IMR-90 (cell line): ENCODE results near the gene BEND3. TPM values are rescaled to one million over a fixed set of nuclear protein-coding genes. Genes with fewer than 3 reads are reported as not detected.

Experiments
- ATAC-seq: fragments of 200-7000 bp; cut with Tn5 transposase; 2 replicates; pipeline ENCODE4 v1.9.1; 2020; ENCODE audit warnings: low read depth, mild to moderate bottlenecking, moderate library complexity
- BruUV-seq: library from RNA; stranded (reverse); fragments of 400-500 nt; replicated peaks from 2 replicates; lab custom pipeline; 2021; lab: Mats Ljungman, UMichigan
- CTCF ChIA-PET: fragments of 300-600 bp; formaldehyde crosslinking; extraction: SDS; loops from one replicate; lab custom pipeline; 2021; ENCODE audit warnings: antibody characterized with exemption; lab: Yijun Ruan, JAX
- POLR2A ChIA-PET: fragments of 300-600 bp; sonication (Branson Sonifier 250); formaldehyde crosslinking; loops from one replicate; lab custom pipeline; 2022; ENCODE audit warnings: antibody characterized with exemption; ENCODE audit not compliant: unreplicated experiment; lab: Charles Lee
- DNase-seq: peaks from one replicate; pipeline ENCODE4 v3.0.0; 2013
- H2AFZ ChIP-seq: replicated peaks from 2 replicates; pipeline ENCODE3; 2013; ENCODE audit warnings: low read length, mild to moderate bottlenecking; ENCODE audit not compliant: poor library complexity
- H2AK5ac ChIP-seq: 2 replicates; pipeline ENCODE4 v1.6.1; 2013; ENCODE audit warnings: low read depth, low read length, inconsistent platforms
- H2AK9ac ChIP-seq: replicated peaks from 2 replicates; pipeline ENCODE3; 2013; ENCODE audit warnings: mild to moderate bottlenecking, low read depth, low read length, moderate library complexity; ENCODE audit not compliant: poor library complexity
- H2BK120ac ChIP-seq: 2 replicates; pipeline ENCODE4 v1.6.1; 2013; ENCODE audit warnings: low read depth, low read length, inconsistent platforms
- H2BK15ac ChIP-seq: 3 replicates; pipeline ENCODE4 v1.6.1; 2013; ENCODE audit warnings: low read depth, low read length, inconsistent platforms
- H2BK20ac ChIP-seq: 2 replicates; pipeline ENCODE4 v1.6.1; 2013; ENCODE audit warnings: low read depth, mild to moderate bottlenecking, inconsistent platforms, low read length, moderate library complexity
- H2BK5ac ChIP-seq: 2 replicates; pipeline ENCODE4 v1.6.1; 2013; ENCODE audit warnings: mild to moderate bottlenecking, low read depth, low read length, inconsistent platforms; ENCODE audit not compliant: poor library complexity, severe bottlenecking
- H3K14ac ChIP-seq: replicated peaks from 2 replicates; pipeline ENCODE4 v1.6.1; 2013; ENCODE audit warnings: low read depth, low read length, inconsistent platforms
- H3K18ac ChIP-seq: 2 replicates; pipeline ENCODE4 v1.6.1; 2013; ENCODE audit warnings: low read depth, low read length, control low read depth
- H3K23ac ChIP-seq: 2 replicates; pipeline ENCODE4 v1.6.1; 2013; ENCODE audit warnings: low read depth, low read length, inconsistent platforms
- H3K27ac ChIP-seq: 2 replicates; pipeline ENCODE4 v1.5.1; 2013; ENCODE audit warnings: mild to moderate bottlenecking, control low read depth, low read length; ENCODE audit not compliant: insufficient read depth
- H3K27me3 ChIP-seq: 2 replicates; pipeline ENCODE4 v1.6.1; 2013; ENCODE audit warnings: low read length; ENCODE audit not compliant: control insufficient read depth, insufficient read depth
- H3K36me3 ChIP-seq: 2 replicates; pipeline ENCODE4 v1.6.1; 2013; ENCODE audit warnings: low read length, mixed read lengths; ENCODE audit not compliant: control insufficient read depth, insufficient read depth
- H3K4ac ChIP-seq: 2 replicates; pipeline ENCODE4 v1.6.1; 2013; ENCODE audit warnings: low read depth, low read length, inconsistent platforms
- H3K4me1 ChIP-seq: 2 replicates; pipeline ENCODE4 v1.6.1; 2013; ENCODE audit warnings: low read length, mixed read lengths; ENCODE audit not compliant: control insufficient read depth, insufficient read depth
- H3K4me2 ChIP-seq: 2 replicates; pipeline ENCODE4 v1.6.1; 2013; ENCODE audit warnings: low read depth, mild to moderate bottlenecking, control low read depth, low read length, moderate library complexity
- H3K4me3 ChIP-seq: 2 replicates; pipeline ENCODE4 v1.5.1; 2013; ENCODE audit warnings: low read depth, mild to moderate bottlenecking, control low read depth, low read length, moderate library complexity; ENCODE audit not compliant: insufficient read depth
- H3K56ac ChIP-seq: 2 replicates; pipeline ENCODE4 v1.6.1; 2013; ENCODE audit warnings: low read length, inconsistent platforms; ENCODE audit not compliant: insufficient read depth; ENCODE audit errors: extremely low read depth
- H3K79me1 ChIP-seq, 2 experiments: 2 replicates each; pipeline ENCODE4 v1.6.1; 2013; ENCODE audit warnings: low read length in 2 of 2, inconsistent platforms in 1 of 2, low read depth in 1 of 2
- H3K9ac ChIP-seq: 2 replicates; pipeline ENCODE4 v1.6.1; 2013; ENCODE audit warnings: low read depth, low read length, control low read depth
- H3K9me1 ChIP-seq: 2 replicates; pipeline ENCODE4 v1.6.1; 2013; ENCODE audit warnings: low read length, inconsistent platforms; ENCODE audit not compliant: insufficient read depth
- H3K9me3 ChIP-seq: 2 replicates; pipeline ENCODE4 v1.6.1; 2013; ENCODE audit warnings: low read length; ENCODE audit not compliant: control insufficient read depth, insufficient read depth
- H4K20me1 ChIP-seq: 2 replicates; pipeline ENCODE4 v1.6.1; 2013; ENCODE audit warnings: low read length, inconsistent platforms; ENCODE audit not compliant: insufficient read depth
- H4K5ac ChIP-seq: 2 replicates; pipeline ENCODE4 v1.6.1; 2013; ENCODE audit warnings: mild to moderate bottlenecking, low read depth, low read length, control low read depth
- H4K8ac ChIP-seq, 2 experiments: 2 replicates each; pipeline ENCODE4 v1.6.1; 2013; ENCODE audit warnings: low read depth in 2 of 2, low read length in 2 of 2, control low read depth in 1 of 2, inconsistent platforms in 1 of 2
- H4K91ac ChIP-seq: 2 replicates; pipeline ENCODE4 v1.6.1; 2013; ENCODE audit warnings: low read depth, low read length, inconsistent platforms; ENCODE audit not compliant: insufficient read depth
- BHLHE40 ChIP-seq: fragments of 150-350 bp; IDR thresholded peaks from 2 replicates; pipeline ENCODE4 v1.6.1; 2016; ENCODE audit warnings: mild to moderate bottlenecking, low read depth, low read length
- CEBPB ChIP-seq: IDR thresholded peaks from 2 replicates; pipeline ENCODE4 v1.6.1; 2012; ENCODE audit warnings: low read depth, low read length, improper control_type of control experiment
- CHD1 ChIP-seq: IDR thresholded peaks from 2 replicates; pipeline ENCODE4 v1.6.1; 2012; ENCODE audit warnings: low read depth, low read length, improper control_type of control experiment
- CTCF ChIP-seq: conservative IDR thresholded peaks from 2 replicates; pipeline ENCODE4 v1.5.1; 2012; ENCODE audit warnings: mild to moderate bottlenecking, low read depth, low read length, improper control_type of control experiment
- MAFK ChIP-seq: IDR thresholded peaks from 2 replicates; pipeline ENCODE4 v1.6.1; 2012; ENCODE audit warnings: low read depth, low read length, improper control_type of control experiment
- POLR2A ChIP-seq: IDR thresholded peaks from 2 replicates; pipeline ENCODE4 v1.6.1; 2012; ENCODE audit warnings: mild to moderate bottlenecking, low read depth, low read length
- RAD21 ChIP-seq: IDR thresholded peaks from 2 replicates; pipeline ENCODE4 v1.6.1; 2012; ENCODE audit warnings: low read length, improper control_type of control experiment
- USF2 ChIP-seq: fragments of 150-350 bp; IDR thresholded peaks from 2 replicates; pipeline ENCODE4 v1.6.1; 2017; ENCODE audit warnings: mild to moderate bottlenecking, antibody characterized with exemption, low read length, low read depth
- WGBS, 2 experiments: methylation state at CpG; one replicate each; pipeline versions ENCODE4 v1.1.5 to v1.1.7; 2013; ENCODE audit warnings: missing lambda C conversion rate in 2 of 2; ENCODE audit not compliant: insufficient read length in 1 of 2; ENCODE audit errors: extremely low coverage in 2 of 2; 5-methylcytosine and 5-hydroxymethylcytosine counted together
- dilution Hi-C: fragments of 300-500 bp; cut with HindIII; formaldehyde crosslinking; loops from one replicate; pipeline ENCODE4 v1.14.3; 2018; ENCODE audit warnings: low sequenced_read_pairs; ENCODE audit not compliant: unreplicated experiment
- in situ Hi-C: fragments of 300-500 bp; cut with MboI; formaldehyde crosslinking; loops from 3 replicates; pipeline ENCODE4 v1.14.3; 2019; ENCODE audit warnings: low sequenced_read_pairs, inconsistent platforms, mixed read lengths
- intact Hi-C: fragments of 100-400 bp; cut with micrococcal nuclease; formaldehyde crosslinking; loops from 2 replicates; pipeline ENCODE4 v1.10.0; 2022
- polyA plus RNA-seq, 3 experiments: library from polyadenylated mRNA; depleted of rRNA; stranded (reverse); fragments of >200 nt; gene quantifications; 2 replicates each; pipeline ENCODE4 v1.2.3, GENCODE V29; 2012; ENCODE audit warnings: low replicate concordance in 1 of 3
- total RNA-seq: library from RNA; depleted of rRNA; stranded (reverse); fragments of >200 nt; gene quantifications from 2 replicates; pipeline ENCODE4 v1.2.3, GENCODE V29; 2012

BEND3 gene
- total and polyA plus RNA-seq, 2 of the 4 experiments (the other 2 are of a cell fraction): 1.2 to 1.8 TPM

GRCh38 chr6:107033126-107033525 lies 82.2 kb downstream of the BEND3 start (continued):
- no peak for TF ChIP-seq USF2
- TF ChIP-seq CEBPB: no peak
- TF ChIP-seq BHLHE40: no peak

GRCh38 chr6:107032051-107032450 lies 83.3 kb downstream of the BEND3 start:
- H3K14ac ChIP-seq: no peak overlapping the region
- H3K27me3 ChIP-seq: no peaks in the 10 kb centered on the region
- no peak overlapping the region for H2AFZ ChIP-seq
- POLR2A ChIA-PET: no interaction called here
- H2BK15ac ChIP-seq: no peak overlapping the region
- no peak for ATAC-seq
- CTCF ChIA-PET: no interaction called here
- dilution Hi-C loops (no loop called here), intact Hi-C loops (no loop called here), in situ Hi-C loops (no loop called here)
- no peaks in the 10 kb centered on the region for H3K36me3 ChIP-seq
- no peak overlapping the region for H3K23ac ChIP-seq
- peaks cover 4% of the 10 kb centered on the region for H3K4me1 ChIP-seq
- 100% methylated on average over 1 of the region's 2 CpGs; no CpG with 5 or more reads in 1 of the 2 experiments for WGBS, 2 experiments
- no peak overlapping the region for H2AK5ac ChIP-seq
- peaks cover 4% of the 10 kb centered on the region for H4K20me1 ChIP-seq
- H4K91ac ChIP-seq: no peak overlapping the region
- H2BK5ac ChIP-seq: no peak overlapping the region
- H4K5ac ChIP-seq: no peak overlapping the region
- TF ChIP-seq RAD21 (no peak), POLR2A (no peak), CTCF (no peak), MAFK (no peak), CHD1 (no peak)
- no peak overlapping the region for H3K4ac ChIP-seq
- no peak overlapping the region for H2BK120ac ChIP-seq
- H3K18ac ChIP-seq: no peak overlapping the region
- H4K8ac ChIP-seq: no peak overlapping the region
- peaks cover 25 to 46% of the 10 kb centered on the region in 2 experiments for H3K79me1 ChIP-seq
- no peak overlapping the region for H3K9ac ChIP-seq
- H3K56ac ChIP-seq: no peak overlapping the region
- no peak overlapping the region for H3K27ac ChIP-seq
- no TSS peak for BruUV-seq
- H2BK20ac ChIP-seq: no peak overlapping the region
- H3K9me3 ChIP-seq: no peaks in the 10 kb centered on the region
- H3K4me2 ChIP-seq: no peak overlapping the region
- H3K4me3 ChIP-seq: no peak overlapping the region
- DNase-seq: peak; percentile 22
- H2AK9ac ChIP-seq: no peak overlapping the region
- H3K9me1 ChIP-seq: peaks cover 8% of the 10 kb centered on the region; the same call in 1 of the 2 replicates
